GM12872 (cell line): ENCODE measurements around the gene KLB.

ENCODE experiments used
- CTCF ChIP-seq: IDR thresholded peaks from 3 replicates; pipeline ENCODE4 v1.5.1; 2011; ENCODE audit warnings: low read depth, mild to moderate bottlenecking, low read length, moderate library complexity; ENCODE audit not compliant: insufficient read depth

KLB gene

GRCh38 chr4:39369301-39369700 is 37.4 kb upstream of the KLB start:
- TF ChIP-seq CTCF = no peak

GRCh38 chr4:39375478-39375877 is 31.3 kb upstream of the KLB start:
- no peak for TF ChIP-seq CTCF

- TF ChIP-seq CTCF = no peak
Observed at GRCh38 chr4:39383690-39384089, 23.0 kb upstream of the KLB start.

GRCh38 chr4:39384563-39384962 is 22.2 kb upstream of the KLB start:
- no peak for TF ChIP-seq CTCF

- TF ChIP-seq CTCF = no peak
Observed at GRCh38 chr4:39390603-39391002, 16.1 kb upstream of the KLB start.

GRCh38 chr4:39394706-39395105 is 12.0 kb upstream of the KLB start:
- no peak for TF ChIP-seq CTCF

GRCh38 chr4:39407584-39407885 is 805 bp downstream of the KLB start:
- no peak for TF ChIP-seq CTCF

- TF ChIP-seq CTCF = peak; percentile 8; the same call in 1 of the 3 replicates
Observed at GRCh38 chr4:39410415-39410814, 3.7 kb downstream of the KLB start.
